Astrocyte of the spinal cord (primary cell): Measurements from ENCODE around the gene MAGI2.

Experiments used
- DNase-seq: peaks from one replicate; pipeline ENCODE4 v3.0.0; 2011; ENCODE audit warnings: low read depth, low spot score
- H3K4me3 ChIP-seq: 2 replicates; pipeline ENCODE4 v1.5.1; 2011; ENCODE audit warnings: low read depth, mild to moderate bottlenecking, low read length, moderate library complexity
- CTCF ChIP-seq: IDR thresholded peaks from 2 replicates; pipeline ENCODE4 v1.5.1; 2012; ENCODE audit warnings: low read depth, mild to moderate bottlenecking, low read length, inconsistent platforms
- in situ Hi-C: cut with HindIII; loops from 2 replicates; pipeline ENCODE4 v1.10.0; 2017; ENCODE audit warnings: low sequenced_read_pairs

MAGI2 gene

GRCh38 chr7:78542981-78543380, 910.5 kb downstream of the MAGI2 start:
- in situ Hi-C loops = no loop called here
- TF ChIP-seq CTCF = no peak
- no peak overlapping the region for H3K4me3 ChIP-seq
- DNase-seq = no peak

- no peak for TF ChIP-seq CTCF
- in situ Hi-C loops = no loop called here
- no peak overlapping the region for H3K4me3 ChIP-seq
- DNase-seq = no peak
These were observed 910.9 kb downstream of the MAGI2 start for GRCh38 chr7:78542541-78542940.

GRCh38 chr7:78539825-78540224, 913.6 kb downstream of the MAGI2 start:
- no peak for DNase-seq
- no peak for TF ChIP-seq CTCF
- in situ Hi-C loops = no loop called here
- no peak overlapping the region for H3K4me3 ChIP-seq

GRCh38 chr7:78535655-78536054, 917.8 kb downstream of the MAGI2 start:
- H3K4me3 ChIP-seq = no peak overlapping the region
- TF ChIP-seq CTCF = no peak
- in situ Hi-C loops = no loop called here
- DNase-seq = no peak

GRCh38 chr7:78530351-78530750, 923.1 kb downstream of the MAGI2 start:
- H3K4me3 ChIP-seq = no peak overlapping the region
- in situ Hi-C loops = no loop called here
- no peak for TF ChIP-seq CTCF
- DNase-seq = peak; percentile 57

GRCh38 chr7:78529392-78529791, 924.1 kb downstream of the MAGI2 start:
- in situ Hi-C loops = no loop called here
- no peak for TF ChIP-seq CTCF
- DNase-seq = no peak
- H3K4me3 ChIP-seq = no peak overlapping the region

- in situ Hi-C loops = no loop called here
- no peak overlapping the region for H3K4me3 ChIP-seq
- no peak for DNase-seq
- TF ChIP-seq CTCF = no peak
These were observed 924.5 kb downstream of the MAGI2 start for GRCh38 chr7:78528964-78529363.
